HepG2 (cell line): ENCODE measurements around the gene FBXL7. TPM values are rescaled to one million over a fixed set of nuclear protein-coding genes. Genes with fewer than 3 reads are reported as not detected.

Experiments used
- ATAC-seq: fragments of 200-7000 bp; cut with Tn5 transposase; 3 replicates; pipeline ENCODE4 v1.9.1; 2020; ENCODE audit warnings: mild to moderate bottlenecking, moderate library complexity
- BruUV-seq: library from RNA; stranded (reverse); fragments of 400-500 nt; replicated peaks from 2 replicates; lab custom pipeline; 2021; lab: Mats Ljungman, UMichigan
- CTCF ChIA-PET: fragments of 300-600 bp; formaldehyde crosslinking; extraction: SDS; loops from one replicate; lab custom pipeline; 2021; ENCODE audit warnings: low total read pairs, inconsistent platforms, low intra/inter-chr PET ratio; lab: Yijun Ruan, JAX
- POLR2A ChIA-PET: fragments of 350-600 bp; sonication (Branson Sonifier 250); formaldehyde crosslinking; loops from one replicate; lab custom pipeline; 2020; ENCODE audit warnings: antibody characterized with exemption, inconsistent platforms; lab: Yijun Ruan, JAX
- DNase-seq: peaks from one replicate; pipeline ENCODE4 v3.0.0-alpha.2; 2015; ENCODE audit warnings: low spot score
- FAIRE-seq: peaks from 3 replicates; lab custom pipeline; 2011; peaks lifted over from hg19 to GRCh38; lab: Jason Lieb, UNC
- H2AFZ ChIP-seq: one replicate; pipeline ENCODE4 v1.6.1; 2011; ENCODE audit warnings: low read length, inconsistent platforms
- H3K27ac ChIP-seq: fragments of 300-600 bp; 3 replicates; pipeline ENCODE4 v1.8.0; 2011; ENCODE audit warnings: mixed run types, mild to moderate bottlenecking, mixed read lengths, low read length, inconsistent platforms; ENCODE audit not compliant: insufficient read depth; ENCODE audit errors: extremely low read length
- H3K27me3 ChIP-seq, 2 experiments: fragments of 200-600 bp in 1 of 2; 2 replicates in 1 of 2; 3 replicates in 1 of 2; pipeline versions ENCODE4 v1.6.0 to v1.8.0; 2011; ENCODE audit warnings: low read length in 2 of 2, mild to moderate bottlenecking in 2 of 2, moderate library complexity in 2 of 2, inconsistent platforms in 1 of 2; ENCODE audit not compliant: insufficient read depth in 2 of 2, control insufficient read depth in 1 of 2
- H3K36me3 ChIP-seq, 2 experiments: fragments of 200-600 bp in 1 of 2; replicated peaks in 1 of 2; 2 replicates in 1 of 2; 3 replicates in 1 of 2; pipeline versions ENCODE4 v1.5.1 to v1.8.0; 2011; ENCODE audit warnings: low read length in 2 of 2, inconsistent platforms in 1 of 2; ENCODE audit not compliant: insufficient read depth in 2 of 2, control insufficient read depth in 1 of 2
- H3K4me1 ChIP-seq: 2 replicates; pipeline ENCODE4 v1.5.1; 2012; ENCODE audit warnings: low read length, inconsistent platforms; ENCODE audit not compliant: insufficient read depth
- H3K4me2 ChIP-seq: 2 replicates; pipeline ENCODE4 v1.6.0; 2011; ENCODE audit warnings: low read depth, low read length, inconsistent platforms
- H3K4me3 ChIP-seq, 3 experiments: fragments of 200-600 bp in 1 of 3; sonication (generic), shearing (Covaris generic) in 1 of 3; replicated peaks in 1 of 3; 2 replicates each; pipeline ENCODE4 v1.5.1; 2011 to 2016; ENCODE audit warnings: low read length in 3 of 3, inconsistent platforms in 2 of 3, low read depth in 2 of 3, mild to moderate bottlenecking in 2 of 3, control low read depth in 1 of 3, mixed read lengths in 1 of 3; ENCODE audit not compliant: insufficient read depth in 1 of 3
- H3K79me2 ChIP-seq: one replicate; pipeline ENCODE4 v1.6.1; 2011; ENCODE audit warnings: low read length, inconsistent platforms; ENCODE audit not compliant: insufficient read depth
- H3K9ac ChIP-seq: 2 replicates; pipeline ENCODE4 v1.6.0; 2011; ENCODE audit warnings: mild to moderate bottlenecking, low read depth, low read length, inconsistent platforms; ENCODE audit not compliant: insufficient read depth
- H3K9me3 ChIP-seq: 2 replicates; pipeline ENCODE4 v1.5.1; 2012; ENCODE audit warnings: mild to moderate bottlenecking, low read length
- H4K20me1 ChIP-seq: 2 replicates; pipeline ENCODE4 v1.6.0; 2011; ENCODE audit warnings: inconsistent platforms, mild to moderate bottlenecking, low read length, moderate library complexity; ENCODE audit not compliant: insufficient read depth
- BRF2 ChIP-seq: sonication (generic); formaldehyde crosslinking; IDR thresholded peaks from 2 replicates; pipeline ENCODE4 v1.8.1; 2022; ENCODE audit warnings: mild to moderate bottlenecking, missing genetic modification reagents
- DPF2 ChIP-seq: sonication (generic); formaldehyde crosslinking; IDR thresholded peaks from 2 replicates; pipeline ENCODE4 v1.4.0; 2020; ENCODE audit warnings: mild to moderate bottlenecking, low read depth, missing genetic modification reagents, borderline replicate concordance
- HNRNPLL ChIP-seq: fragments of 200-400 bp; formaldehyde crosslinking; IDR thresholded peaks from 2 replicates; pipeline ENCODE4 v1.6.1; 2017; ENCODE audit warnings: mild to moderate bottlenecking, low read depth, low read length; ENCODE audit not compliant: poor library complexity, severe bottlenecking
- MIER3 ChIP-seq: IDR thresholded peaks from 2 replicates; pipeline ENCODE4 v1.6.1; 2016; ENCODE audit warnings: missing compliant biosample characterization, borderline replicate concordance
- NONO ChIP-seq, 2 experiments: fragments of 450-650 bp in 1 of 2; sonication (generic) in 1 of 2; formaldehyde crosslinking in 1 of 2; IDR thresholded peaks in 1 of 2; conservative IDR thresholded peaks in 1 of 2; 2 replicates each; pipeline versions ENCODE4 v1.6.1 to v1.8.0; 2017 to 2022; ENCODE audit warnings: mild to moderate bottlenecking in 1 of 2, missing genetic modification reagents in 1 of 2, moderate library complexity in 1 of 2
- NR1H2 ChIP-seq: sonication (generic); formaldehyde crosslinking; IDR thresholded peaks from 2 replicates; pipeline ENCODE4 v1.8.1; 2022; ENCODE audit warnings: low read depth, missing genetic modification reagents, borderline replicate concordance
- PITX1 ChIP-seq: sonication (generic); formaldehyde crosslinking; IDR thresholded peaks from 2 replicates; pipeline ENCODE4 v1.5.1; 2020; ENCODE audit warnings: mild to moderate bottlenecking, missing genetic modification reagents
- SOX5 ChIP-seq: IDR thresholded peaks from 2 replicates; pipeline ENCODE4 v1.6.1; 2016; ENCODE audit warnings: borderline replicate concordance
- TEF ChIP-seq: sonication (generic); formaldehyde crosslinking; IDR thresholded peaks from 2 replicates; pipeline ENCODE4 v1.5.0; 2020; ENCODE audit warnings: missing genetic modification reagents
- TFAP4 ChIP-seq: sonication (generic); IDR thresholded peaks from 2 replicates; pipeline ENCODE4 v1.6.1; 2016; ENCODE audit warnings: low read depth, borderline replicate concordance
- ZBTB4 ChIP-seq: sonication (generic); formaldehyde crosslinking; IDR thresholded peaks from 2 replicates; pipeline ENCODE4 v1.4.0; 2020; ENCODE audit warnings: missing genetic modification reagents, mild to moderate bottlenecking, borderline replicate concordance
- ZC3H4 ChIP-seq: sonication (generic); formaldehyde crosslinking; IDR thresholded peaks from 2 replicates; pipeline ENCODE4 v1.4.0; 2020; ENCODE audit warnings: missing genetic modification reagents, borderline replicate concordance
- ZMYM4 ChIP-seq: sonication (generic); formaldehyde crosslinking; IDR thresholded peaks from 2 replicates; pipeline ENCODE4 v1.8.1; 2023; ENCODE audit warnings: mild to moderate bottlenecking, missing genetic modification reagents
- ZNF20 ChIP-seq: sonication (generic); formaldehyde crosslinking; IDR thresholded peaks from 2 replicates; pipeline ENCODE4 v1.4.0; 2020; ENCODE audit warnings: mild to moderate bottlenecking, moderate library complexity, missing genetic modification reagents
- ZNF335 ChIP-seq: sonication (generic); formaldehyde crosslinking; IDR thresholded peaks from 2 replicates; pipeline ENCODE4 v1.4.0; 2020; ENCODE audit warnings: missing genetic modification reagents
- ZNF652 ChIP-seq: IDR thresholded peaks from 2 replicates; pipeline ENCODE4 v1.6.1; 2016; ENCODE audit warnings: low read depth, borderline replicate concordance
- WGBS: methylation state at CpG from one replicate; pipeline ENCODE4 v1.1.6; 2017; ENCODE audit warnings: low lambda C conversion rate; 5-methylcytosine and 5-hydroxymethylcytosine counted together
- in situ Hi-C: cut with HindIII; loops from 2 replicates; pipeline ENCODE4 v1.10.0; 2017; ENCODE audit warnings: low pct_unique_long_range_greater_than_20kb; ENCODE audit not compliant: extremely low pct_ligation_motif_present
- intact Hi-C: fragments of 100-400 bp; cut with micrococcal nuclease; formaldehyde crosslinking; loops from one replicate; pipeline ENCODE4 v1.10.0; 2022; ENCODE audit not compliant: unreplicated experiment
- polyA plus RNA-seq, 8 experiments: library from polyadenylated mRNA; depleted of rRNA in 3 of 8; stranded (reverse) in 7 of 8; unstranded in 1 of 8; fragments of >200 nt; fragmentation: Illumina TruSeq in 4 of 8; extraction: Trizol in 4 of 8; gene quantifications; 2 replicates each; pipeline versions ENCODE4 v1.2.1 to v1.2.3, GENCODE V29; 2011 to 2016; ENCODE audit warnings: low read depth in 4 of 8, missing spikeins in 1 of 8, mixed read lengths in 1 of 8; ENCODE audit not compliant: insufficient read depth in 1 of 8
- total RNA-seq, 5 experiments: library from RNA; depleted of rRNA; stranded (reverse); fragments of >200 nt; fragmentation: Illumina TruSeq; extraction: Trizol; gene quantifications; 2 replicates each; pipeline ENCODE4 v1.2.3, GENCODE V29; 2016; ENCODE audit warnings: low read depth in 1 of 5

FBXL7 gene
- total and polyA plus RNA-seq, 2 of the 13 experiments (the other 11 are each of a cell fraction or from before 2014, with no cell fraction given) = 0.07 TPM; not detected in 1

GRCh38 chr5:15844871-15845270 is 344.9 kb downstream of the FBXL7 start:
- Histone ChIP-seq H3K27me3 (no peaks in the 10 kb centered on the region), H3K9ac (no peak overlapping the region), H3K4me3 (no peak overlapping the region), H3K4me1 (no peaks in the 10 kb centered on the region), H4K20me1 (no peaks in the 10 kb centered on the region), H3K36me3 (no peaks in the 10 kb centered on the region), H3K4me2 (no peak overlapping the region), H3K9me3 (peaks cover 46% of the 10 kb centered on the region), H3K79me2 (no peaks in the 10 kb centered on the region), H3K27ac (no peak overlapping the region), H2AFZ (no peak overlapping the region)
- intact Hi-C loops = no loop called here
- ChIA-PET POLR2A (no interaction called here), CTCF (no interaction called here)
- DNase-seq (no peak), FAIRE-seq (no peak), ATAC-seq (no peak)
- 5% methylated on average over 3 of the region's 3 CpGs for WGBS
- no TSS peak for BruUV-seq
- TF ChIP-seq SOX5 (CRISPR knock-in tag) (no peak), PITX1 (CRISPR knock-in tag) (no peak), NR1H2 (CRISPR knock-in tag) (no peak), MIER3 (no peak), ZC3H4 (CRISPR knock-in tag) (no peak), DPF2 (no peak), BRF2 (CRISPR knock-in tag) (no peak), TEF (CRISPR knock-in tag) (no peak), ZBTB4 (no peak), ZNF335 (CRISPR knock-in tag) (no peak), TFAP4 (no peak), NONO (IDR thresholded peaks at IDR 0.05) (no peak), NONO (CRISPR knock-in tag; conservative IDR thresholded peaks at IDR 0.05) (no peak), ZMYM4 (CRISPR knock-in tag) (no peak), ZNF652 (CRISPR knock-in tag) (no peak), HNRNPLL (no peak), ZNF20 (no peak)
- in situ Hi-C loops = no loop called here
